Measurements from ENCODE around the gene DENND2A. TPM values are rescaled to one million over a fixed set of nuclear protein-coding genes. Genes with fewer than 3 reads are reported as not detected.

Gene DENND2A
- total and polyA plus RNA-seq, 5 donors: 8.7 to 16.6 (median 12.1) TPM

DNA sequence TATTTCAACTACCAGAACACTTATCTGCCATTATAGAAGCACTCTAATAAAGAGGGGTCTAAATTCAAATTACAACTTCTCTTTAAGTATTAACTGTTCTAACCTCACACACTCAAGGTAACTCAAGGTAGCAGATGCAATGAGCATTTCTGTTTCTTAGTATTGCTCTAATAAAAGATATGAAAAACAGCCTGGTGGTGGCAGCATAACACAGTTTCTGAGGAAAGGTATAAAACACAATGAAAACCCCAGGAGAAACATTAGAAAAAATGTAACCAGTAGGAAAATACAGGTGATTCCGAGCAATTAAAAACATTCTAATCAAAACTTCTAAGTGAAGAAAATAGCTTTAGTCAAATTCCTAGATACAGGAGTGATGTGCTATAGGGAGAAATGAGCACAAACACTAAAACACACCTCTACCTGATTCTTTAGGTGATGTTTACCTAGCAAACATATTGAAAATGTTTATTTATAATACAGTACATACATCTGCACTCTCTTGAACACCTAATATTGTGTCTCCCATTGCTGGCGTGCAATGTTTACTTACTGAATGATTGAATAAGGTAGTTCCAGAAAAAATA lies 164.8 kb downstream of the DENND2A start:
- DNase-seq: no peak
- Histone ChIP-seq H3K4me1 (ENCODE audit: control insufficient read depth, insufficient read depth, low read length) (peaks cover 3% of the 10 kb centered on the region), H3K27me3 (ENCODE audit: control insufficient read depth, insufficient read depth) (no peaks in the 10 kb centered on the region), H3K4me3 (ENCODE audit: low read length) (no peak overlapping the region), H3K27ac (ENCODE audit: low read length) (no peak overlapping the region), H3K9me3 (ENCODE audit: control insufficient read depth, low read length) (no peaks in the 10 kb centered on the region)
- ATAC-seq: no peak
- intact Hi-C loops (cut with DNase I): no loop called here
- 47% methylated on average over 2 of the region's 2 CpGs for WGBS

Other genes with a start within 250 kb of the DENND2A start
- gene SLC37A3, start 242.3 kb downstream of the DENND2A start, total RNA-seq: 10 to 100 TPM; 16.3 to 17.7 (median 16.9) TPM
- gene SLC37A3, start 242.3 kb downstream of the DENND2A start, polyA plus RNA-seq: 11.8 TPM
- gene RAB19, start 236.8 kb downstream of the DENND2A start, total RNA-seq: not detected
- gene RAB19, start 236.8 kb downstream of the DENND2A start, polyA plus RNA-seq: not detected
- 100 to 1,000 TPM in 1 of 4 donors, 10 to 100 TPM in 3; 82.9 to 128 (median 99.0) TPM for gene MKRN1, start 161.3 kb downstream of the DENND2A start, total RNA-seq
- 53.1 TPM for gene MKRN1, start 161.3 kb downstream of the DENND2A start, polyA plus RNA-seq
- gene ADCK2, start 32.1 kb upstream of the DENND2A start, total RNA-seq: 10 to 100 TPM; 13.2 to 17.9 (median 14.9) TPM
- 11.7 TPM for gene ADCK2, start 32.1 kb upstream of the DENND2A start, polyA plus RNA-seq
- 100 to 1,000 TPM; 460 to 569 (median 505) TPM for gene NDUFB2, start 55.9 kb upstream of the DENND2A start, total RNA-seq
- 860 TPM for gene NDUFB2, start 55.9 kb upstream of the DENND2A start, polyA plus RNA-seq